NK-92 treated with Interleukin-12 subunit alpha and Interleukin-12 subunit beta, amount 100 ng/mL, for 24 hours (cell line): ENCODE measurements around the gene IQCE.

Source experiments
- DNase-seq: peaks from one replicate; lab custom pipeline; 2025; lab: John Stamatoyannopoulos, UW

Gene IQCE

GRCh38 chr7:2614631-2615330, 56.0 kb downstream of the IQCE start:
- no peak for DNase-seq

GRCh38 chr7:2616387-2617324, 57.9 kb downstream of the IQCE start:
- DNase-seq = no peak

GRCh38 chr7:2617325-2617905, 58.6 kb downstream of the IQCE start:
- no peak for DNase-seq

GRCh38 chr7:2619116-2619515, 60.3 kb downstream of the IQCE start:
- DNase-seq = no peak

GRCh38 chr7:2621061-2621828, 62.5 kb downstream of the IQCE start:
- DNase-seq = no peak

GRCh38 chr7:2621948-2622640, 63.3 kb downstream of the IQCE start:
- no peak for DNase-seq

GRCh38 chr7:2622869-2623697, 64.3 kb downstream of the IQCE start:
- DNase-seq = no peak

GRCh38 chr7:2623698-2624014, 64.9 kb downstream of the IQCE start:
- no peak for DNase-seq

GRCh38 chr7:2624293-2624886, 65.6 kb downstream of the IQCE start:
- no peak for DNase-seq

- no peak for DNase-seq
Measured at GRCh38 chr7:2626498-2627117, 67.8 kb downstream of the IQCE start.

- DNase-seq = no peak
Measured at GRCh38 chr7:2627258-2628129, 68.7 kb downstream of the IQCE start.

GRCh38 chr7:2628130-2628482, 69.3 kb downstream of the IQCE start:
- DNase-seq = no peak

GRCh38 chr7:2628891-2629290, 70.1 kb downstream of the IQCE start:
- DNase-seq = no peak

- no peak for DNase-seq
Measured at GRCh38 chr7:2629746-2630681, 71.2 kb downstream of the IQCE start.

- DNase-seq = no peak
Measured at GRCh38 chr7:2631946-2632732, 73.4 kb downstream of the IQCE start, which contains the start of gene TTYH3. Gene TTYH3 (plus strand): TSS chr7:2631986. CDS start chr7:2632156, 170 bp downstream.

- DNase-seq = no peak
Measured at GRCh38 chr7:2632733-2633537, 74.2 kb downstream of the IQCE start.
